NCI-H2196 (cell line): ENCODE results near the gene SLC6A17.

Source experiments
- DNase-seq: peaks from one replicate; lab custom pipeline; 2025; ENCODE audit not compliant: unreplicated experiment; lab: John Stamatoyannopoulos, UW

SLC6A17 gene

DNA sequence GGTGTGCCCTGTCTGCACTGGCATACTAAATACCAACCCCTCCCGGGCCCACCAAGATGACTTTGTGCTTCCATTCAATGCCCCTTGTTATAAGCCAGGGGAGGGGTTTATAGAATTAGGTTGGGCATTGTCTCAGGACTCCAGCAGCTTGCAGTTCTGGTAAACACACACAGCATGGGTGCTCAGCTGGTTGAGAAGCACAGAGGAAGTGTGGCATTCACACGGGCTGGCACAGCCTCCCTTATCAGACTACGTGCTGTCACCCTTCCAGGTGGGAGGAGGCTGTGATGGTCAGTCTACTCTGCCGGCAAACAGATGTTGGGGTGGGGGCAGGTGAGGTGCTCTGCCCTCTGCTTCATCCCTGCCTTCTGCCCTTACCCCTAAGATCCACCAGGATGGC is 15.0 kb upstream of the SLC6A17 start:
- peak; percentile 85 for DNase-seq

DNA sequence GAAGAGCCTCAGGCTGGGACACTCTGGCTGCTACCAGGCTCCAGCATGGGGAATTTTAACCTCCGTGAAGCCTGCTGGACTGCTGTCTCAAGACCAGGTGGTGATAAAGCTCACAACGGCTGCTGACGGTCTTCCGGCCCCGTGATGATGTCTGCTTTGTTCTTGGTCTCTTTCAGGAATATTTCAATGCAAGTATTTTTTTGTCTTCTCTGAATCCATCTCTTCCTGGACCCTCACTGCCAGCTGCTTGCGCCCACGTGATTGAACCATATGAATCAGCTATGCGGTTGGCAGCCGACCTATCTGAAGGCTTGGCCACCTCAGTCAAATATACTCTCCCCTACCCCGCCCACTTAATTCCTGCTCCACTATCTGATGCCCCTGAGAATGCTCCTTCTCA is 14.6 kb upstream of the SLC6A17 start:
- peak; percentile 78 for DNase-seq

DNA sequence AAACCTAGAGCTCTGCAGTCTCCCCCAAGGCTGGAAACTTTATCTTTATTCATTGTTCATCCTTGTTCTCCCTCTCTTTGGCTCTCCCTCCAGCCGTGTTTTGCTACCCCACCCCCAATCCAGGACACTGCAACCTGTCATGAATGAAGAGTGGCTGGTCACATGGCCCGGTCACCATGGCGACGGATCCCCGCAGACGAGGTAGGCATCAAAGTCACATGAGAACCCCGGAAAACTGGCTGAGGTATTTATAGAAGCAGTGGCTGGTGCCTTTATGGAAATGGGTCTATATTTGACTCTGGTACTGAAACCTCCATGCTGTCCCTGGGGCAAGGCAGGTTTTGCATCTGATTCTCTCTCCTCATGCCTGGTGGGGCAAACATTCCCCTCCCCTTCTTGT is 13.4 kb upstream of the SLC6A17 start:
- peak; percentile 92 for DNase-seq

DNA sequence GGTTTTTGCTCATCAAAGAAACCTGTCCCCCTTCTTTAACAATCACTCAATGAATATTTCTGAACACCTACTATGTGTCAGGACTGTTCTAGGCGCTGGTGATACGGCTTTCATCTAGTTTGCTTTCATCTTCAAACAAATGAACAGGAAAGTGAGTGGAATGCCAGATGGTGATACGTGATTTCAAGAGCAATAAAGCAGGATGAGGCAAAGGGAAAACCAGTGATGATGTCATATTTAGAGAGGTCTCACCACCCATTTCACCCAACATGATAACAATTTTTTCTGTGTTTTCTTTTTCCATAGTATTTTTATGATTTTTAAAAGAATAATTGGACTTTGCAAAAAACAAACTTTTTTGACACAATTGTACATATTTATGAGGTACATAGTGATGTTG is 11.3 kb upstream of the SLC6A17 start:
- no peak for DNase-seq

DNA sequence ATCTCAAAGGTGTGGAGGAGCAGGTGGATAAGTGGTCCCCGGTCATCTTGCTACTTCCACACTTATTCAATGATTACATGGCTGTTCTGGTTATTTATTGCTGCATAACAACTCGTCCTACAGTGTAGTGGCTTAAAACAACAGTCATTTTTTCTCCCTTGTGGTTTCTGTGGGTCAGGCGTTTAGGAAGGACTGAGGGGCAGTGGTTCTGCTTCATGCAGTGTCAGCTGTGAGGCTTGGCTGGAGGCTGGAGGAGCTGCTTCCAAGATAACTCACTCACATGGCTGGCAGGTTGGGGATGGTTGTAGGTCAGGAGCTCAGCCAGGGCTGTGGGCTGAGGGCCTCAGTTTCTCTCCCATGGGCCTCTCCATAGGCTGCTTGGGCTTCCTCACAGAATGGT is 5.9 kb upstream of the SLC6A17 start:
- no peak for DNase-seq

DNA sequence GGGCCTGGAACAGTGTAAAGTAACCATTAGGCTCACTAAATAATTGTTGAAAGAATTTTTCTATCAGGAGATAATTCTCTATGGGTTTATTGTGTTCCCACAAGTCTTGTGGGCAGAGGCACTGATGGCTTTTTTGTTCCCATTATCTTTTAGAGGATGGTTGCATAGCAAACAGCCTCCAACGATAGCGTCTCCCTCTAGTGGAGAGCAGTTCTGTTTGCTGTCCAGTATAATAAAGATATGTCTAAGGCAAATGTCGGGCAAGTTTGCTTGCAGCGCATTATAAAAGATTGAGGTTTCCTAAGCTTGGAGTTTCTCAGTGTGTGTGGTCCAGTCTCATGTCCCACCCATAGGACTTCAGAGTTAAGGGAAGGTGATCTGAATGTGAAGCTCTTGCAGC is 1.3 kb upstream of the SLC6A17 start:
- DNase-seq, result peak; percentile 48

DNA sequence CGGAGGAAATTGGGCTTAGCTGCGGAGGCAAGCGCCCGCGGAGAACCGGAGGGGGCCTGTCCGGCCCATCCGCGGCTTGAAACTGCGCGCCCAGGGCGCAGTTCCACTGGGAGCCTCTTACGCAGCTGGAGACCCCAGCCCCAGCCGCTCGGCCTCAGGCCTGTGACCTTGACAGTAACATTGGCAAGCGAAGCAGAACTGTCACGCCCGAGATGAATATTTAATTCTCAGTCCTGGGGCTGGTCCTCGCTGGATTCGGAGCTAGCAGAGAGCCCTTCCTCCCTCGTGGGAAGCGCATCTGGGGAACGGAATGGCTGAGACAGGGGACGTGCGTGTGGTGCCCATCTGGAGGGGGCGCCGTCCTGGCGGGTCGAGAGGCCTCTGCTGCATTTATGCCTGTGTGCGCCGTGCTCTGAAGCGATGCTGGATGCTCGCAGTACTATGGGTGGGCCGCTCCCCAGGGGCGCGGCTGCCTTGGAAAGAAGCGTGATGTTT is 928 bp downstream of the SLC6A17 start:
- DNase-seq, result no peak

DNA sequence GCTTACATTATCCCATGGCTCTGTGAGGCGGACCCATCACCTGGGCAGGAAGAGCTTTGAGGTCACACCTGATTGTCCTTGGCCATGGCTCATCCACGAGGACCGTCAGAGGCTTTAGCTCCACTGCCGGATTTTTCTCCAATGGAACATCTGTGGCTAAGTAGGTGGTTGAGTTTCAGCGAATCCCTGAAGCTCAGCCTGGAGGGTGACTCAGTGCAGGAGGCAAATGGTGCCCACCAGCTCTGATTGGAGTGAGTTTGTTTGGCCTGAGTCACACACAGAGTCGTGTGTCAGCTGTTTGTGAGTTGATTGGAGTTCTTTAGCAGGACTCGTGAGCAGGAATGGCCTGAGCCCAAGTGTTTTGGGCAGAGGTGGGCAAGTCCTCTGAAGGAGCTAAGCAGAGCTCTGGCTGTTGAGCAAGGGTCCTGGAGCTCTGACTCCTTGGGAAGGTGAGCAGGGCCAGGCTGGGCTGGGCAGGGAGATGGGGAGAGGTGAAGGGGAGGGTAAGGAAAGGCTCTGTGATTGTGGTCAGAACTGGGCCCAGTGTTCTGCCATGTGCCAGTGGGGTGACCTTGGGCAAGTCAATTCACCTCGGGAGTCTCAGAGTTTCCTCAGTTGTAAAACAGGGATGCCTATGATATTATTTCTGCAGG is 2.0 kb downstream of the SLC6A17 start:
- DNase-seq, result no peak

DNA sequence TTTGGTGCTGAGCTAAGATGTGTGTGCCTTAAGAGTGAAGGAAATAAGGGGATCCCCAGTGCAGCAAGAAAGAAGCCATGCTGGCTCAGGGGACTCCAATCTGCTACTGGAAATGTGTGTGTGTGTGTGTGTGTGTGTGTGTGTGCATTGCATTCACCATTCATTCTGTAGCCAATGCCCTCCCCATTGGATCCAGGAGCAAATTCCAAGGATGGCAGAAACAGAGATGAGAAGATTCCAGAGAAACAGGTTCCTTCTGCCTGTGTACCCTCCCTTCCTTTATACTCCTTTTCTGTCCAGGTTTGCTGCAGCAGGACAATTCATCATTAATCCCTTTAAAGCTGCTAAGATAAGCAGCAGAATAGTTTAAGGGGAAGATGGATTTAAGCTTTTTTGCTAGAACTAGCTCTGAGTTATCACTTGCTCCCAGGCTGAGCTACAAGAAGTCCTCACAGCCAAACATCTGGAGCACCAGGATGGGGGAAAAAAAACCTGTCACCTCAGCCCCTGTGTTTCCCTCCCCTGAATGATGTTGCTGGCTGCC is 3.2 kb downstream of the SLC6A17 start:
- DNase-seq, result no peak

DNA sequence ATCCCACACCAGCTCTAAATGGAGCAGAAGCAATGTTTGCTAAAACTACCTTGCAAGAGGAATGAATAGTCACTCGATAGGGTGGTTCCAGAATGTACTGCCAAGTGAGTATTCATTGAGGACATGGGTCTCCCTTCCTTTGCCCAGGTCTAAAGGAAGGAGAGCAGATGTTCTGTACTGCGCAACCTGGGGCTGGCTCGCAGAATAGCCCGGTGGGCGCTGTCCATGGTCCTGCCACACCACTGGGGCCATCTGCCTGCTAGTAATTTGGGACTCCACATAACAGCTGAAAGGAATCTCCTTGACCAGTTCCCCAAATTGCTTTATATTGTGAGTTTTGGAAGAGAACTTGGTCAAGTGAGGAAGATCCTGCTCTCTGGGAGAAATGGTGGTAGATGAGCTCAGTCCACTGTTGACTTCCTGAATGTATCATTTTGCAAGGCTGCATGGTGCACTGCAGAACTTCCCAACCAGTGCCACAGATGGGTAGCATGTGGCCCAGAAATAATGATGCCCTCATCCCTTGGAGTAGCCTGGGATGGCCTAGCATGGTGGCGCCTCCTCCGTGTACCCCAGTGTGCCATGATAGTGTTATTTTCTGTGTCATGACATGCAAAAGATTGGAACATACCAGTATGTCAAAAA is 5.7 kb downstream of the SLC6A17 start:
- no peak for DNase-seq

DNA sequence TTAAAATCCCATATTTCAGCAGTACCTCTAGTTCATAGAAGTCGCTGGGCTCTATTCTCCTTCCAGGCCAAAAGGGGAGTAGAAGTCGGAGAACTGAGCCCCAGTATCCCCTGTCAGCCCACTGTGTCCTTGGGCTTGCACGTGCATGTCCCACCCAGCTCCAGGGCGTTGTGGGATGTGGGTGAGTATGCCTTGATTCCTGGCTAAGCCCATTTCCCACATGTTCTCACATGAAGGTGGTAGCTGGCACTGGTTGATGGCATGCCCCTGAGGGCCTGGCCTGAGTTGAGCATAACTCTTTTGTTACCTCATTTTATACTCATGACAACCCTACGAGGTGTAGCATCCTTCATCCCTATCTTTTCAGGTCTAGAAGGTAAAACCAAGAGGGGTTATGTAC is 8.0 kb downstream of the SLC6A17 start:
- no peak for DNase-seq

DNA sequence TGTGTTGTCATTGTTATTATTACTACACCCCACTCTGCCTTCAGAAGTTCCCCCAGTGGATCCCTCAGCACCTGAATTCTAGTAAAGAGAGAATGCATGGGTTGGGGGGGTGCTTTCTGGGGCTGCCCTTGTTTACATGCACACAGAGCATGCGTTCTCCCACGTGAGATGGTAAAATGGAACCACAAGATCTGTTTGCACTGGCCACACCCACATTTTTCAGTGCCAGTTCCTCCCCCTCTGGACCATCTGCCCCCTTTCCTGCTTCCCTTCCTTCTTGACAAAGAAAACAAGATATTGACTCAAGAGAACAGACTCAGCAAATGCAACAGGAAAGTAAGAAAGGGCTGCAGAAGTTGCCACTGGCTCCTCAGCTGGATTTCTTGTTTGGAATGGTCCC is 8.9 kb downstream of the SLC6A17 start:
- DNase-seq, result no peak

DNA sequence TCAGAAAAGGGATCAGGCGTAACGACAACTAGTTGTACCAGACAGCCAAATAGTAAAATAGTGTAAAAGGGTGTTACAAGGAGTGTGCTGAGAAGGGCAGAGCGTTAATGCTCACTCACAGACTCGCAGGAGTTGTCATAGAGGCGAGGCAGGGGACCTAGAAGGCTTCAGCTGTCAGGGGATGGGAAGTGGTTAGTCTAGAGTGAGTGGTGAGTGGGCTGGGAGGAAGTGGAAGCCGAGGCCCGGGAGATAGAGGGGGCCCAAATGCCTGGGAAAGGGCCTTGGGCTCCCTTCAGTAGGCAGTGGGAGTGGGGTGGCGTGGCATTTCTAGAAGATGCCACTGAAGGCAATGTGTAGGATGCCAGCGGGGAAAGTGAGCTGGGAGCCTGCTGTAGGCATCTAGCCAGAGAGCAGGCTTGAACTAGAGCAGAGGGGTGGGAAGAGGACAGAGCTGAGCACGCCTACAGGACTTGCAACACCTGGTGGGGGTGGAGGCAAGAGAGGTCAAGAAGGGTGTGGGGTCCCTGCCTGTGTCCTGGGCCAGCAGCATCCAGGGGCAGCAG is 10.3 kb downstream of the SLC6A17 start:
- DNase-seq, result no peak

DNA sequence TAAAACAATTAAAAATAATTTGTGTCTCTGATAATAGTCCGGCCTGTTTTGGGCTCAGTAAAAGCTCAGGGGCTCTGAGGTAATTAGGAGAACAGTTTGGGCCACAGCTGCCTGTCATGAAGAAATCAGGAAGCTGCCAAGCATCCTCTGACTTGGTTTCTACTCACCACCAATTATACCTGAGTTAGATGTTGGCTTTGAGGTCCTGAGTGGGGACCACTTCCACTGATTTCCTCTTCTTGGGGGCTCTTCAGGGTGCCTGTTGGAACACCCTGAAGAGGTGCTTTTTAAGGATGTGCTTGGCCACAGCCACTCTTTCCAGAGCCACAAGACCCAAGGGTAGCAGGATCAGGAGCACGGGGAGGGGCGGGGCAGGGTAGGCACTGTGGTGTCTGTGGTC is 10.9 kb downstream of the SLC6A17 start:
- DNase-seq, result no peak

DNA sequence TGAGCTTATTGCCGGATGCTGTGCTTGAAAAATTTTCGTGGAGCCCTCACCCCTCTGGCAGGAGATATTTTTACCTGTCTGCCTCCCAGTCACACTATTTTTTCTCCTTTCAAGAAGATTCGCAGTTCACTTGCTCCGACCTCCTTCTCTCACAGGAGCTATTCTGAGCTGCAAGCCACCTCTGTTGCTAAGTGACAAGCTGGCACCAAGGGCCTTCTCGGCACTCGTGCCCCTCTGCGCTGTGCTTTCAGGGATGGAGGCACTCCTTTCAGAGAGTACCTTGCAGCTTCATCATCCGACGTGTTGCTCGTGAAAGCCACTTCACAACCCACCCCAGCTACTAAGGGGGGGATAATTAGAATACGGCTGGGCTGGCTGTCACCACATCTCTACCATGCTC is 11.6 kb downstream of the SLC6A17 start:
- no peak for DNase-seq

DNA sequence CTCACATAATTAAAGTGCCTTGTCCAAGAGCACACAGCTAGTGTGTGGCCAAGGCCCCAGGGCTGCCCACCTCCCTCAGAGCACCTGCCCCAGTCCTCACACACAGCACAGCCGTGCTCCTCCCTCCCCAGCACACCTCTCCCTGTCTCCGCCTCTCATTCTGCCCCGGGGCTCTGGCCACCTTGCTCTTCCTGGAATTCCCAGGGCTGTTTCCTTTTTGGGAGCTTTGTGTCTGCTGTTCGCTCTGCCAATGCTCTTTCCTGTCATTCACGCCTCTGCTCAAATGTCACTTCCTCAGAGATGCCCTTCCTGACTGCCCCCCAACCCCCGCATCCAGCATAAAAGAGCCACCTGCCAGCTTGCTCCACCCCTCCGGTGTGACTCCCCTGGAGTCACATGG is 13.3 kb downstream of the SLC6A17 start:
- peak; percentile 56 for DNase-seq

DNA sequence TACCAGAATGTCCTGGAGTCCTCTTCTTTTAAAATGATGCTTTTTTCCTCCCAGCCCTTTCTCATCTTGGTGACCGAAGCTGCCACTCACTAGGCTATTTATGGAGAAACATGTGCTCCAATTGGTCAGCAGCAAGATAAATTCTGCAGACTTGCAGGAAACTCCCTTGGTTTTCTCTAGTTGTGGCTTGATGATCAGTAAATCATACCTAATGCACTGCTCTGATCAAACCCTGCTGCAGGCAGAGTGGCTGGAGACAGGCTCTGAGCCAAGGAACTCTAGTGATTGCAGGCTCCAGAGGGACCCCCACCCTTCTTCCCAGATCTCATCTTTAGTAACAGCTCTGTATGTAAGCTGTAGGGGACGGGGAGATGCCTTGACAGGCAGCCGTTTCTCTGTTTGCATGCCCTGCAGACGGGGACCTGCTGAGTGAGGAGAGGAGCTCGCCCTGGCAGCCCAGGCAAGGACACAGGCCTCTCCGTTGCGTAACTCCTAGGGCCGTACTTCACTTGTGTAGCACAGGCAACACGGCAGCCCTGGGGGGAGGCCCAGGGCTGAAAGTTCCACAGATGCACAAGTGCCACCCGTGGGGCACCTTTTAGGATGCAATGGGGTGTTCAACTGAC is 14.5 kb downstream of the SLC6A17 start:
- no peak for DNase-seq

DNA sequence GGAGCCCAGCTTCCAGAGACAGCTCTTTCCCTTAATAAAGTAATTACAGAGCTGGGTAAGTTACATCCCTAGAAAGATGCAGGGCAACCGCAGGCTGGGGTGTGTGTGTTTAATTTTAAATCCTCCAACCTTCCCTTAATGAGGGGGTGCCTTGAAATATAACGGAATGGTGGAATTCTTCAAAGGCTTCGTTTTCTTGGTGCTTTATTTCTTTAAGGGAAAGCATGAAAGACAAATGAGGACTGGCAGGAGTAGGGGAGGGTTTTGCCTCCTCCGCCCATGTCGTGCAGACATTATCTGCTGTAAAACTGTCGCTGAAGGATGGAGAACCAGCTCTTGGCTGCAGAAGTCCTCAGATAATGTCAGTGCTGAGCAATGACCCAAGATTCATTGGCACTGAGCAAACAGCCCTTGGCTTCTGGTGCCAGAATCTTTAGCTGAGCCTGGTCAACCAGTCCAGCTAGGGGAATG is 15.5 kb downstream of the SLC6A17 start:
- peak; percentile 14 for DNase-seq

DNA sequence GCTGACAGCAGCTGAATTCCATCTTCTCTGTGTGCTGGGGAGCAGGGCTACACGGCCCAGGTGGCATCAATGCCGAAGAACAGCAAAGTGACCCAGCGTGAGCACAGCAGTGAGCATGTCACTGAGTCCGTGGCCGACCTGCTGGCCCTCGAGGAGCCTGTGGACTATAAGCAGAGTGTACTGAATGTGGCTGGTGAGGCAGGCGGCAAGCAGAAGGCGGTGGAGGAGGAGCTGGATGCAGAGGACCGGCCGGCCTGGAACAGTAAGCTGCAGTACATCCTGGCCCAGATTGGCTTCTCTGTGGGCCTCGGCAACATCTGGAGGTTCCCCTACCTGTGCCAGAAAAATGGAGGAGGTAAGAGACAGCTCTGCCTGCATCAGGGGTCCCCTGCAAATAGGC is 16.6 kb downstream of the SLC6A17 start:
- no peak for DNase-seq

DNA sequence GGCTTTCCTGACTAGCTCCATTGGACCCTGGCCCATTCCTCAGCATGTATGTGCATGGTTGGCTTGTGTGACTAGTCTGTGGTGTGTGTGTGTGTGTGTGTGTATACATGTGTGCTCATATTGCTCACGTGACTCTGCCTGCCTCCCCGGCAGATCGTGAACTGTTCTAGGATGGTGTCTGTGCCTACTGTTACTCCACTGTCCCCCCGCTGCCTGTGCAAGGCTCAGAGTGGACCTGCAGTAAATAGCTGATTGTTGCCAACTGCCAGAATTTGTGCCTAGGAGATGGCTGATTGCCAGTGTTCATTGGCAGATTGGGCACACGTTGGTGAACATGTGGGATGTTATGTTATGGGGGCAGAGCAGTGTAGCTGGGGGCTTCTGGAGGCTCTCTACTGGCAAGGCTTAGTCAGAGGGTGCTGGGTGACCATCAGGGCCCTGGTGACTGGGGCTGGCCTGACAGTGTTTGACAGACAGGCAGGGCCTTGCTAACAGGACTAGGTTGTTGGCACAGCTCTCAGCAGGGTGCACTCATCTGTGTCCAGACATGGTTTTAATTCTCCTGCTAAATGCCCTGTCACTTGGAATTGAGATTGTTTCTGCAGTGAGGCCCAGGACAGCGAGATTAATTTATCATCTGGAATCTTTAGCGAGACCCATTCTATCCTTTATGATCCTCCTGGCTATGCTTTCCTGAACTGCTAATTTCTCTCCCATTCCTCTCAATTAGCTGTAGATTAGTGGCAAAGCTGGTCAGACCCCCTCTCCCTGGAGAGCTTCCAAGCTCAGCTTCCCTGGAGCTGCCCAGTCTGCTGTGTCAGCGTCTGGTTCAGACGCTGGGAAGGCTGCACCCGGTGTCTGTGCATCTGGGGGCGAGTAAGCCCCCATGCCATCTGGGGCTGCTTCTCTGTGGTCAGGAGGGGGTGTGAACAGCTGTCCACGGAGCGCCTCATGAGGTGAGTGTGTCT is 20.8 kb downstream of the SLC6A17 start:
- peak; percentile 22 for DNase-seq

DNA sequence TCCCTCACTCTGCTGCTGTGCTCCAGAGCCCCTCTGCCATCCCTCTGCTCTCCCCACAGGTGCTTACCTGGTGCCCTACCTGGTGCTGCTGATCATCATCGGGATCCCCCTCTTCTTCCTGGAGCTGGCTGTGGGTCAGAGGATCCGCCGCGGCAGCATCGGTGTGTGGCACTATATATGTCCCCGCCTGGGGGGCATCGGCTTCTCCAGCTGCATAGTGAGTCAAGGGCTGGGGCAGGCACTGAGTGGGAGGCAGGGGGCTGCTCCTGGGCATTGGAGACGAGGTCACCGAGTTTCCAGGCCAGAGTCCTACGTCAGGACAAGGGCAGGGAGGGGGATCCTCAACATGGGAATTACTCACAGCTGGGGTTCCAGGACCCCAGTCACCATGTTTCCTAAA is 21.7 kb downstream of the SLC6A17 start:
- no peak for DNase-seq
